NCI-H345 (cell line): ENCODE data around the gene TFCP2L1.

Experiments
- DNase-seq: peaks from one replicate; lab custom pipeline; 2025; lab: John Stamatoyannopoulos, UW

The TFCP2L1 gene

GRCh38 chr2:121171625-121172119 lies 113.3 kb downstream of the TFCP2L1 start:
- DNase-seq = no peak

GRCh38 chr2:121170577-121170976 lies 114.4 kb downstream of the TFCP2L1 start:
- no peak for DNase-seq

DNA sequence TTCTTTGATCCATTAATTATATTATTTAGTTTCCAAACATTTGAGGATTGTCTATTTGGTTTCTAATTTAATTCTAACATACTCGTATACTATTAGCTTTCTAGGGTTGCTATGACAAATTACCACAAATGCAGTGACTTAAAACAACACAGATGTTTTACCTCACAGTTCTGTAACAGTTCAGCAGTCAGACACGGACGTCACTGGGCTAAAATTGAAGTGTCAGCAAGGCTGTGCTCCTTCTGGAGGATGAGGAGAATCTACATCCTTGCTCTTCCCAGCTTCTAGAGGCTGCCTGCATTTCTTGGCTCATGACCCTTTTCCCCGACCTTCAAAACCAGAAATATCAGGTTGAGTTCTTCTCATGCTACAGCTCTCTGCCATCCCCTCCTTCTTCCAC lies 117.6 kb downstream of the TFCP2L1 start:
- no peak for DNase-seq
